Left lung (tissue), 10 donors: Measurements from ENCODE around the gene AK9. TPM values are rescaled to one million over a fixed set of nuclear protein-coding genes. Genes with fewer than 3 reads are reported as not detected.

ENCODE experiments used
- ATAC-seq: fragments of 200-7000 bp; cut with Tn5 transposase; one replicate; pipeline ENCODE4 v1.9.1; 2020; ENCODE audit warnings: moderate library complexity
- DNase-seq, 4 donors: peaks; one replicate each; pipeline ENCODE4 v3.0.0-alpha.2; 2013 to 2020
- H3K27ac ChIP-seq, 2 donors: fragments of 200-600 bp; sonication (generic) in 1 of 2; one replicate each; pipeline versions ENCODE4 v1.5.0 to v1.8.0; 2020 to 2021
- H3K27me3 ChIP-seq, 2 donors: fragments of 200-600 bp; sonication (generic) in 1 of 2; one replicate each; pipeline versions ENCODE4 v1.5.0 to v1.8.0; 2020 to 2021
- H3K36me3 ChIP-seq, 2 donors: fragments of 200-600 bp; sonication (generic) in 1 of 2; one replicate each; pipeline versions ENCODE4 v1.5.0 to v1.8.0; 2020 to 2021
- H3K4me1 ChIP-seq, 2 donors: fragments of 200-600 bp; one replicate each; pipeline ENCODE4 v1.8.0; 2021
- H3K4me3 ChIP-seq, 2 donors: fragments of 200-600 bp; sonication (generic) in 1 of 2; one replicate each; pipeline versions ENCODE4 v1.5.0 to v1.8.0; 2020 to 2021; ENCODE audit warnings: mild to moderate bottlenecking in 1 of 2
- H3K9me3 ChIP-seq, 2 donors: fragments of 200-600 bp; sonication (generic) in 1 of 2; one replicate each; pipeline versions ENCODE4 v1.5.0 to v1.8.0; 2020 to 2021
- CTCF ChIP-seq, 2 donors: fragments of 200-600 bp; sonication (generic) in 1 of 2; IDR thresholded peaks; one replicate each; pipeline versions ENCODE4 v1.5.0 to v1.8.0; 2021; ENCODE audit warnings: antibody characterized with exemption in 2 of 2
- intact Hi-C, 2 donors: fragments of 100-400 bp; cut with DNase I; formaldehyde crosslinking; loops; one replicate each; pipeline versions ENCODE4 v1.11.2 to v1.14.2; 2022
- polyA plus RNA-seq, 6 donors: library from polyadenylated mRNA; unstranded; fragments of 120-200 nt; gene quantifications; one replicate each; pipeline ENCODE4 v1.2.1, GENCODE V29; 2013; ENCODE audit not compliant: insufficient read length in 6 of 6
- total RNA-seq, 2 donors: library from RNA; stranded (reverse); fragmentation: NEBNext Ultra II Directional; extraction: Animal tissue kit (Norgen Biotek cat#: 25700); gene quantifications; one replicate each; pipeline ENCODE4 v1.2.1, GENCODE V29; 2021
- donor health status: DM: no; HTN: yes; CAD: no.
- donor health status: DM: no; HTN: no; CAD: no.

AK9 gene
- total and polyA plus RNA-seq, 8 donors = 4.6 to 18.1 (median 13.3) TPM

DNA sequence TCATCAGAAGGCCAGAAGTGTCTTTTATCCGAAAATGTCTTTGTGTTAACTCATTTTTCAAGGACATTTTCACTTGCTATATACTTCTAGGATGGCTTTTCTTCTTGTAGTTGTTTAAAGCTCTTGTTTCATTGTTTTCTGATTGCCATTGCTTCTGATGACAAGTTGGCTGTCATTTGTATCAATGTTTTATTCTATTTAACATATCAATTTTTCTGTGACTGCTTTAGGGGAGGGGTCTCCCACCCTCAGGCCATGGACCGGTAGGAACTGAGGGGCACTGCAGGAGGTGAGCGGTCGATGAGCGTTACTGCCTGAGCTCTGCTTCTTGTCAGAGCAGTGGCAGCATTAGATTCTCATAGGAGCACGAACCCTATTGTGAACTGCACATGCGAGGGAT, 65.8 kb downstream of the AK9 start:
- DNase-seq (no peak), ATAC-seq (no peak)
- H3K27ac ChIP-seq = no peak overlapping the region
- no peaks in the 10 kb centered on the region for H3K4me1 ChIP-seq
- intact Hi-C loops = no loop called here
- H3K4me3 ChIP-seq = no peak overlapping the region
- no peaks in the 10 kb centered on the region for H3K36me3 ChIP-seq
- no peaks in the 10 kb centered on the region for H3K27me3 ChIP-seq
- no peak for TF ChIP-seq CTCF (IDR thresholded peaks at IDR 0.05)
- H3K9me3 ChIP-seq = peaks cover 0 to 8% of the 10 kb centered on the region in 2 donors

DNA sequence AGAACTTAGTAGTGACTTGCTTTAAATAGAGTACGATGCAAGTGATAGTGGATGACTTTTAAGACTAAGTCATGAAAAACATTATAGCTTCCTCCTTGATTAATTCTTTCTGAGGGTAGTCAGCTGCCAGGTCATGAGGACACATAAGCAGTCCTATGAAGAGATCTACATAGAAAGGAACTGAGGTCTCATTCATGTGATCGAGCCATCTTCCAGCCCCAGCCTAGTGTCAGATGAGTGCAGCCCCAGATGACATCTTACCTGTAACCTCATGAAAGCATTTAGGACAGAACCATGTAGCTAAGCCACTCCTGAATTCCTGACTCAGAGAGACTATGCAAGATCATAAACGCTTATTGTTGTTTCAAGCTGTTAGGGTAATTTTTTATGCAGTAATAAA, 67.7 kb downstream of the AK9 start:
- intact Hi-C loops = no loop called here
- Histone ChIP-seq H3K9me3 (peaks cover 0 to 8% of the 10 kb centered on the region in 2 donors), H3K27ac (no peak overlapping the region), H3K36me3 (no peaks in the 10 kb centered on the region), H3K4me3 (no peak overlapping the region), H3K27me3 (no peaks in the 10 kb centered on the region), H3K4me1 (no peaks in the 10 kb centered on the region)
- TF ChIP-seq CTCF (IDR thresholded peaks at IDR 0.05) = no peak
- ATAC-seq = no peak
- DNase-seq = no peak

DNA sequence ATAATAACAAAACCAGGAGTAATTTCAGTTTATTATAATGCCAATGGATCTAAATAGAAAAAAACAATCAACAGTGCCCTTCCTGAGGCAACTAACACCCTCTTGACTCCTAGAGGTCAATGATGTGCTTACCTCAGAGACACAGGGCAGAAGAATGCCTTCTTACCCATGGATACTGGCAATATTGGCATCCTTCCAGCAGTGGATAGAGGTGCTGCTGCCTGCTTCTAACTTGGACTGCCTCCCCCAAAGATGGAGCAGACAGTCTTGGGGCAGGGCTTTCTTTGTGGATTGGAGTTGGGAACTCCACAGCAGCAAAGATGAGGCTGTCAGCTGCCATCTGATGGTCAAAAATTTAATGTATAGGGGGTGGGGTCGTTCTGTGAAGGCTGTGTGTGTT, 78.7 kb downstream of the AK9 start:
- no peak for TF ChIP-seq CTCF (IDR thresholded peaks at IDR 0.05)
- no peak for ATAC-seq
- Histone ChIP-seq H3K9me3 (peaks cover 0 to 5% of the 10 kb centered on the region in 2 donors), H3K4me1 (no peaks in the 10 kb centered on the region), H3K4me3 (no peak overlapping the region), H3K27ac (no peak overlapping the region), H3K36me3 (no peaks in the 10 kb centered on the region), H3K27me3 (no peaks in the 10 kb centered on the region)
- no peak for DNase-seq
- intact Hi-C loops = no loop called here

DNA sequence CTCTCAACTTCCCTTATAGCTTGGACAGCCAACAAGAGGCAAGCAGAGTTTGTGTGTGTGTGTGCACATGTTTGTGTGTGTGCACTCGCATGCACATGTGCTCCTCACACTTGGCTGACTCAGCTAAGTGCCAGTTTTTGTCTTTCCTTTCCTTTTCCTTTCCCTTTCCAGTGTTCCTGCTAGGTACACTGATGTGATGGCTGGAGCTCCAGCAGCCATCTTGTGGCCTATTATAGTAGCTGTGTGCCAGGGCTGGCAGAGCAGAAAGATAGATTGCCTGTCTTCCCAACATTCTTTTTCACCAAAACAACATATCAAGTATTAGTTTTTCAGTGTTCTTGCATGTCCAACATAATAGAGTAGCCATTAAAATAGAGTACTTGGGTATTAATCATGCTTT, 79.5 kb downstream of the AK9 start:
- Histone ChIP-seq H3K27me3 (no peaks in the 10 kb centered on the region), H3K36me3 (no peaks in the 10 kb centered on the region), H3K4me3 (no peak overlapping the region), H3K27ac (no peak overlapping the region), H3K4me1 (no peaks in the 10 kb centered on the region), H3K9me3 (peaks cover 0 to 5% of the 10 kb centered on the region in 2 donors)
- no peak for TF ChIP-seq CTCF (IDR thresholded peaks at IDR 0.05)
- ATAC-seq (no peak), DNase-seq (no peak)
- intact Hi-C loops = no loop called here

DNA sequence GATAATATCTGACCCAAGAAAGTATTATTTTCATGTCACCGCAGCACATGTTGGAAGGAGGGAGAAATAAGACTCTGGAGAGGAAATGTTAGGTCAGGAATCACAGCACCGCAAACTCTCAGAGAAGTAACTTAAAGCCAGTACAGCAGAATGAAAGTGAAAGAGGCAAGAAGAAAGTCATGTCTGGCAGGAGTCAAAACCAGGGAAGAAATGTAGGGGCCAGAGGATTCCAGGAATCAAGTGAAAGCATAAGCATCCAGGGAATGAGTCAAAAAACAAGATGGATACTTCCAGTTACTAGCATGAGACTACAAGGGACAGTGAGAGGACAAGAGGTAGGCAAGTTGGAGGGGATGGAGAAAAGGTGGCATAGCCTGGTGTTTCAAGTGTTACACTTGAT, 80.4 kb downstream of the AK9 start:
- intact Hi-C loops = no loop called here
- H3K27ac ChIP-seq = no peak overlapping the region
- TF ChIP-seq CTCF (IDR thresholded peaks at IDR 0.05) = no peak
- no peak overlapping the region for H3K4me3 ChIP-seq
- peaks cover 0 to 5% of the 10 kb centered on the region in 2 donors for H3K9me3 ChIP-seq
- DNase-seq (no peak), ATAC-seq (no peak)
- no peaks in the 10 kb centered on the region for H3K27me3 ChIP-seq
- no peaks in the 10 kb centered on the region for H3K4me1 ChIP-seq
- no peaks in the 10 kb centered on the region for H3K36me3 ChIP-seq
